GM21381 (cell line): ENCODE results near the gene TAF11.
"Not testable (repeated sequence)": the region's sequence is repeated elsewhere in the genome, so short reads cannot be mapped to it uniquely, and the experiment has no call there.

ENCODE experiments used
- ATAC-seq: cut with Tn5 transposase; IDR thresholded peaks from one replicate; pipeline ENCODE4 v1.9.1; 2021; ENCODE audit warnings: mild to moderate bottlenecking, moderate library complexity; ENCODE audit not compliant: unreplicated experiment

The TAF11 gene, protein sequence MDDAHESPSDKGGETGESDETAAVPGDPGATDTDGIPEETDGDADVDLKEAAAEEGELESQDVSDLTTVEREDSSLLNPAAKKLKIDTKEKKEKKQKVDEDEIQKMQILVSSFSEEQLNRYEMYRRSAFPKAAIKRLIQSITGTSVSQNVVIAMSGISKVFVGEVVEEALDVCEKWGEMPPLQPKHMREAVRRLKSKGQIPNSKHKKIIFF

DNA sequence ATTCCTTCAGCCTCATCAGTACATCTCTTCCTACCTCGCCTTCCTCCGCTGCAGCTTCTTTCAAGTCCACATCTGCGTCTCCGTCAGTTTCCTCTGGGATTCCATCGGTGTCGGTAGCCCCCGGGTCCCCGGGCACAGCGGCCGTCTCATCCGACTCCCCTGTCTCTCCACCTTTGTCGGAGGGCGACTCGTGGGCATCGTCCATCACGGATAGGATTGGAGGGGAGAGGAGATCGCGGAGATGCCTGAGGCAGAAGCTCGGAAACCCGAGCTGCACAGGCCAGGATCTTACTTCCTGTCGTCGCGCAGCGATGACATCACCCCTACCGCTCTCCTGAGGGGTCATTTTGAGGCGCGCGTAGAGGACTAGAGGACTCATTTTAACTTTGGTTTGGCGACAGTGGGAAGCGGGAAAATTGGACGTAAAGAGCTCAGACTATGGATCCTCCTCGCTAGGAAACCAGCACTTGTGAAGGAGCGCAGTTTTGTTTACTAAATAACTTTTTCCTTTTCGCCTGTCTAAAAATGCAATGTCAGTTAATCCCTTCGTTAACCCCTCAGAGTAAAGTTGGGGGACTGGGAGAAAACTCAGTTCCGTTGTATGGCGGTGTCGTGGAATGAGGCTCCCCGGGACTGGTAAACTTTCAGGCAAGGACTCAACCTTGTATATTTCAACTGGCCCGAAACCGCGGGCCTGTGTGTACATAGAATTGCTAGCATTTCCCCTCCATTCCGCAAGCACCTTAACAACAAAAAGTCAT is at the start of gene TAF11:
Gene TAF11, minus strand, starts transcription at position 290 of the 761 bp plus-strand sequence. Its CDS starts 85 bp downstream, at position 205.
- peak; percentile 75 for ATAC-seq

DNA sequence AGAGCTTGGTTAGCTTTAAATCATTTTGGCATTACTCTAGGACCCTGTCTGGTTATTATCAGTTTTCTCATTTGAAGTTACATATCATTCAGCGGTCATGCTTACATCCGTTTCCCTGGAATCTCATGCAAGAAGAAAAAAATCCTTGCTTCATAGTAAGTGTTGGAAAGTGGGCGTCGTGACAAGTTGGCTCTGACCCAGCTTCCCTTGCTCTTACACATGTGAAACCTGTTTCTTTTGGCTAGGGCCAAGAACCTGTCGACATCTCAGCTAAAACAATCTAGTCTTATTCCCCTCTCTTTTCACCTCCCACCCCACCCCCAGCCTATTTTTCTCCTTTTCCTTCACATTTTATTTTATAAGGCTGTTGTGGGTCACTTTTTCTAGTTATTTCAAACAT is 46.7 kb upstream of the TAF11 start:
- ATAC-seq, result no peak

DNA sequence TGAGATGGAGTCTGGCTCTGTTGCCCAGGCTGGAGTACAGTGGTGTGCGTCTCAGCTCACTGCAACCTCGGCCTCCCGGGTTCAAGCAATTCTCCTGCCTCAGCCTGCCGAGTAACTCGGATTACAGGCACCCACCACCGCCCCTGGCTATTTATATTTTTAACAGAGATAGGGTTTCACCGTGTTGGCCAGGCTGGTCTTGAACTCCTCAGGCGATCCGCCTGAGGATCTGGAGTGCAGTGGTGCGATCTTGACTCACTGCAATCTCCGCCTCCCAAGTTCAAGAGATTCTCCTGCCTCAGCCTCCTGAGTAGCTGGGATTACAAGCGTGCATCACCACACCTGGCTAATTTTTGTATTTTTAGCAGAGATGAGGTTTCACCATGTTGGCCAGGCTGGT is 44.4 kb upstream of the TAF11 start:
- ATAC-seq, result not testable (repeated sequence)

DNA sequence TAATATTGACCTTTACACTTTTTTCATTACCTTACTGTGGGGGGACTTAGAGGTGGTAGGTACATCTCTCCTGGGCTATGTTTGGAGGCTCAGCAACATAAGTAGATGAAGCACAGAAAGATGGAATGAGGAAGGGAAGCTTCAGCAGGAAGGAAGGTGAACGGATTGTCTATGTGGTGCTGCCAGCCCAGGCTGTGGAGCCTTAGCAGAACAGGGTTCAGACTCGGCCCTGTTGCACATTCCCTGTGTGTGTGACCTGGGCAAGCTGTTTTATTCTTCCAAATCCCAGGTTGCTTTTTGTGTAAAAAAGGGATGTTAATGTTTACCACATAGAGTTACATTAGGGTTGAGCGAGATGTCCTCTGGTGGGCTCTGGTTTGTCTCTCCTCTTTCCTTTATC is 42.4 kb upstream of the TAF11 start:
- ATAC-seq, result no peak

DNA sequence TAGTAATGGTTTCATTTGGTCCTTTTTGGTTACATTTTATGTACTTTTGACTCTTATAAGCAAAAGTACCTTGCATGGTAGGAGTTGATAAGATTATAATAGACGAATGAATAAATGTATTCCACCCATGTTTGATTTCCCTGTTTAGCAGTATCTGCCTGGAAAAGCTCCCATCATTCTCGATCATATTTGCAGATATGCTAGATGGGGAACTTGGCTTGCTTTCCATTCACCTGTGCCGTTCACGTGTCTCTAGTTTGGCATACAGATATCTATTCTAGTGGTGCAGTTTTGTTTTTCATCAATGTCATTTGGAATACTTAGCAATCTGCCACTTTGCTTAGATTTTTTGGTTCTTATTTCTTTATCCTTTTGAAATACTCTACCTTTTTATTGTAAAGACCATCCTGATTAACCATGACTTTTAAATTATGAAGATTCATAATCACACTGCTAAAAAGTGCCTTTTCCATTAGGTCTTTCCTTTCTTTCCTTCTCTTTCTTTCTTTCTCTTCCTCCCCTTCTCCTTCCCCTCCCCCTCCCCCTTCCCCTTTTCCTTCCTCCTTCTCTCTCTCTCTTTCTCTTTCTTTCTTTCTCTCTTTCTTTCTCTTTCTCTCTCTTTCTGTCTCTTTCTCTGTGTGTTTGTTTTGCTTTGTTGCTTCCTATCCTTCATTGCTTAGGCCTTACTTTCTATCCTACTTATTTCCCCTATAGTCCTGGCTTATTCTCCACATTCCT is 41.6 kb upstream of the TAF11 start:
- ATAC-seq, result no peak

DNA sequence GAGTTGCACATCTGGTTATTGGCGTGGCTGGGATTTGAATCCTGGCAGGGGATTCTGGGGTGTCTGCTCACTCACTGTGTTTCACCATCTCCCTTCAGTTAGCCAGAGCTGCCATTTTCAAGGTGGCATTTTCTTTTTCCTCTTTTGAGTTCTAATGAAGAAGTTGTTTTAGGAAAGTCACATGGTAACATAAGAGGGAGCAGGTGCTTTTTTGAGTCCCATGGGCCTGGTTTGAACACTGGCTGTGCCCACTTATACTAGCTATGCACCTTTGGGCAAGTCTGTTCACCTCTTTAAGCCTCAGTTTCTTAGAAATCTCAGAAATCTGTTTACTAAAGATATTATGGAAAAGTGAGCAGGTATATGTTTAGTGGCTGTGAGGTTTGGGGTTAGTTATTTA is 40.9 kb upstream of the TAF11 start:
- no peak for ATAC-seq

DNA sequence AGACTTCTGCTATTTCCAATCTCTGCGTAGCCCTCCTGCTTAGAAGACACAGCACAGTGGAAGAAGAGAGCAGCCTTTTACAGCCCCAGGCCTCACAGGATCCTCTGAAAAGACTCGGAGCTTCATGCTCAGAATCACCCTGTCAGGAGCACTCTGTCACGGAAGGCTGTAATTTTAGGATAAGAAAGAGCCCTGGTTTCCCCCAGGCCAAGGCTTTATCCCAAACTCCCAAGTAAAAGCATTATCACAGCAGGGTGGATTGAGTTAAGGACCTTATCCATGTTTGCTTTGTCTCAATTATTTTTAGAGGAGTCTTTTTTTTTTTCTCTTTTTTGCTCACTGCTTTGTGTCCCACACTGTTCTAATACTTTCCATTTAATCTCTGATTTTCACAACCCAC is 40.4 kb upstream of the TAF11 start:
- ATAC-seq, result no peak

DNA sequence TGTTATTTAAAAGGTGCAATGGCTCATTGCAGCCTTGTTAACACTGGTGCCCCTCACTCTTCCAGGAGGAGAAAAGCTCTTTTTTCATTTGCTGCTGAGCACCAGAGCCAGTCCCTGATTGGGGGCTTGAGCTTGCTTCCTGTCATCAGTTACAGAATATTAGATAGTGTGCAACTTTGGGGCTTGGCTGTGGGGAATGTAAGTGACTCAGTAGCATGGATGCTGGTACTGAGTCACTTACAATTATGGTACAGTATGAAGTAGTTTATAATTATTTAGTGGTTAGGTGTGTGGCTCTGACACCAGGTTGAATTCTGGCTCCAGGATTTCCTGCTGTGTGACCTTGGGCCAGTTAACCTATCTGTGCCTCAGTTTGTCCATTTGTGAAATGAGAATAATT is 38.8 kb upstream of the TAF11 start:
- no peak for ATAC-seq

DNA sequence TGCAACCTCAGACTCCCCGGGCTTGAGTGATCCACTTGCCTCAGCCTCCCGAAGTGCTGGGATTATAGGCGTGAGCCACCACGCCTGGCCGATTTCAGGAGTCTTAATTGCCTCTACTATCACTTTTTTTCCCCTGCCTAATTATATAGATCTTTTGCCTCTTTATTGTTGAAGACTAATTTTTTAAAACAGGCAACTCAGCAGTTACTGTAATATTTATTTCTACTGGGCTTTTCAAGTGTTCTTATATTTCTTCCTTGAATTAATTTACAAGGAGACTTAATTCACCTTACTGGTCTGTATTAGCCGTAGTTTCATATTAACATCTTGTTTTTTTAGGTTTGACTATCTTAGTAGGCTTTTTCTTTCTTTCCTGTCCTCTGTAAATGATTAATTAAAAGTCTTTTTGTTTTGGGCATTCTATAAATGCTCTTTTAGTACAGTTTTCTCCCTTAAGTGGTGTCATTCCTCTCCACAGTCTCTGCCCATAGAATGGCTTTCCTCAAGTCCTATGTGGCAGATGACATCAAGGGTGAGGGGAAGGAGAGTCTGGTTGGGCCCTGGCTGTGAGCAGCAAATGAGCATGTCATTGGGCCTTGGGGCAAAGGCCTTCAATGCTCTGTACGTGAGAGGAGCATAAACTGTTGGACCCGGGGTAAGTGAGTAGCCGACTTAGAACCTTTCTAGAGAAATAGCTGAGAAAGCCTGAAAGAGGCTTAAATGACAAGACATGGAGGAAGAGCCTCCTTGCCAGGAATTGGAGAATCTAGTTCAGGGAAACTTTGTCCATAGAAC is 37.2 kb upstream of the TAF11 start:
- ATAC-seq, result no peak

DNA sequence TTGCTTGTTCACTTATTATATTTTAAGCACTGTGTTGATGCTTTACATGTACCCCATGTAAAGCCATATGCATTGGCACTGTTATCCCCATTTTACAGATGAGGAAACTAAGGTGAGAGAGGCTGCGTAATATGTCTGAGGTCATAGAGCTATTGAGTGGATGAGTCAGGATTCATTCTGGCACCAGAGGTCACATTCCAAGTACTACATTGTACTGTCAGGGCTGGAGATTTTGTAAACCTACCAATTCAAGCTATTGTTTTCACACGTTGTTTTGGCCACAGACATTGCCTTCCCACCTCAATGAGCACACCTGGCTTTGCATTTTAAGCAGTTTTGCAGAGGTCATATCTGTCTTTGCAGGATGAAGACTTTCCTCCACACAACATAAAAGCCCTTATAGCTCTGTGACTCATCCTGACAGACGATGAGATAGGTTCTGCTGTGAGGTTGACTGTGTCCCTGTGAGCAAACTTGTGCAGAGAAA is 34.4 kb upstream of the TAF11 start:
- ATAC-seq, result no peak

DNA sequence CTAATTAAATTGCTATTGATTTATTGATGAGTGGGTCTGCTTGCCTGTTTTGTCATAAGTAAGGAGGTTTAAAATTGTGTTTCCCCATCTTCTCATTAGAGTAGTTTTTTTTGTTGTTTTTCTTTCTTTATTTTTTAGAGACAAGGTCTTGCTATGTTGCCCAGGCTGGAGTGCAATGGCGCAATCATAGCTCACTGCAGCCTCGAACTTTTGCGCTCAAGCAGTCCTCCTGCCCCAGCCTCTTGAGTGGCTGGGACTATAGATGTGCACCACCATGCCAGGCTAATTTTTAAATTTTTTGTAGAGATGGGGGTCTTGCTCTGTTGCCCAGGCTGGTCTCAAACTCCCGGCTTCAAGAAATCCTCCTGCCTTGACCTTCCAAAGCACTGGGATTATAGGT is 32.3 kb upstream of the TAF11 start:
- no peak for ATAC-seq

DNA sequence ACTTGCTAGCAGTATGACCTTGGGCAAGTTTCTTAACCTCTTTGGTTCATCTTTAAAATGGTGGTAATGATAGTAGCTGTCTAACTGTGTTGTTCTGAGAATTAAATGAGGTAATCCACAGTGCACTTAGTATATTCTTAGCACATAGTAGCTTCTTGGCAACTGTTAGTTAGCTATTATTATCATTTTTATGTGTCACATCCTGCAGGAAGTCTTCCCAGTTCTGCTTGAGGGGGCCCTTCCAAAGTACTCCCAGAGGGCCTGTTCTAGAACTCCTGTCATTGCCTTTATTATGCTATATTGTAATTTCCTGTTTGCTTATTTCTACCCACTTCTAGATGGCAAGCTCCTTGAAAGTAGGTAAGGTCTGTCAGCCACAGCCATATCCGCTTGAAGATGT is 31.8 kb upstream of the TAF11 start:
- no peak for ATAC-seq

DNA sequence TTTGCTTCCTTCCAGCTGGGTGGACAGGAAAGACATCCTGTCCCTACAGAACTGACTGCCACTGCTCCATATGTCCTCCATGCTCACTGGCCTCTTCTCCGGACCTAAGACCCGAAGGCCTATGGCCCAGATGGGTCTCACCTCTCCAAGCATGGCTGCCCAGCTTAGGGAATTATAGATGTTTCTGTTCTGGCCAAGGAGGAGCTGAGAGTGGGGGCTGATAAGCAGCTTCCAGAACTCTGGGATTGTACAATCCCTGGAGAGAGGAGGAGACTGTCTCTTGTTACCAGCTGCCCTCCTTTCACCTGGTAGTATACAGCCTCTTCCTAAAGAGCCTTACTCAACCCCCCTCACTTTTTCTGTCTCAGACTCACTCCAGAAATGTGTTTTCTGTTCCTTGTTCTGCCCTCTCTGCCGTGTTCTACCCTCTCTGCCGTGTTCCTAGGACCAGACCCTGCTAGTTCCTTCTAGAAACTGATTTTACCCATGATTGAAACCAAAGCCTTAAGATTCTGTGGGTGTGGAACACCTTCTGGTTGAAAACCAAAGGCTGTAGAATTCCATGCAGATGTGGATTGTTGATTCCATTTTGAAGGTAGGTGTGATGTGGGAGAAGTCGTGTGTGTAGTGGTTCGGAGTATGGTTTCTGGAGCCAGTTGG is 29.9 kb upstream of the TAF11 start:
- no peak for ATAC-seq

DNA sequence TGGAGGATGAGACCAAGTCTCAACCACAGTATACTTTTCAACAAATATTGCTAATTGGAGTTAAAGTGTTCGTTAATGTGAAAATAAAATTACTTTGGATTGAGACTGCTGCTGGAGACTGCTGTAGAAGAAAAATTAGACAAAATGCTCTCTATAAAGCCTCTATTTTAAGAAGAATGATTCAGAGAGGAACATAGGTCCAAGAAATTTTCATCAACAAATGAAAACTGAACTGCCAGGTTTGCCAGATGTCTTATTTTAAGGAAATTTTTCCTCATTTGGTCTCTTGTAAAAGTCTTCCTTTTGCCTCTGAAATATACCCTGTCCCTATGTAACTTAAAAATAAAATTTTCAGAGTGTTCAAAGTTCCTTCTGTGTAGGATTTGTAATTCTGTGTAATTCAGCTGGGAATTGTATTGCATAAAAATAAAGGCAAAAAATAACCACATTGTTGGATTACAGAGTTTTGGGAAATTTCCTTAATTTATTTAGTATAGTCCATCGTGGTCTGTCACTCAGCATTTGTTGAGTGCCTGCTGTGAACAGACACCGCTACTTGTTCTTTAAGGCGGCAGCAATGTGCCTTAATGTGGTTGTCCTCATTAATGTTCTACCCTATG is 28.6 kb upstream of the TAF11 start:
- ATAC-seq, result no peak

DNA sequence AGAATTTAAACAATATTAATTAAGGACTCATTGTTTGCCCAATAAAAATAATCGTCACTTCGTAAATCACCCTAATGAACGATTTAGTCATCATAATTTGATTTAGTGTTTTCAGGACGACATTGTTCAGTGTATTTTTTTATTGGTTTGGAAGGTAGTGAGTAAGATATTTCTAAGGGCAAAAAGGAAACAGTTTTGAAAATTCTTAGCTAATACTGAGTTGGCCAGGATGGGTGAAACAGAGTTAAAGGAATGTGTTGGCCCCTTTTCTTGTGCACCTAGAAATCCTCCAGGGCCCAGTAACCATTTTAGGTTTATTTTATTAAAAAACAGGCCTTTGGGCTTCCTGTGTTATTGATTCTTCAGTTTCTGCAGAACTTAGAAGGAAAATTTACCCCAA is 26.5 kb upstream of the TAF11 start:
- ATAC-seq, result no peak

DNA sequence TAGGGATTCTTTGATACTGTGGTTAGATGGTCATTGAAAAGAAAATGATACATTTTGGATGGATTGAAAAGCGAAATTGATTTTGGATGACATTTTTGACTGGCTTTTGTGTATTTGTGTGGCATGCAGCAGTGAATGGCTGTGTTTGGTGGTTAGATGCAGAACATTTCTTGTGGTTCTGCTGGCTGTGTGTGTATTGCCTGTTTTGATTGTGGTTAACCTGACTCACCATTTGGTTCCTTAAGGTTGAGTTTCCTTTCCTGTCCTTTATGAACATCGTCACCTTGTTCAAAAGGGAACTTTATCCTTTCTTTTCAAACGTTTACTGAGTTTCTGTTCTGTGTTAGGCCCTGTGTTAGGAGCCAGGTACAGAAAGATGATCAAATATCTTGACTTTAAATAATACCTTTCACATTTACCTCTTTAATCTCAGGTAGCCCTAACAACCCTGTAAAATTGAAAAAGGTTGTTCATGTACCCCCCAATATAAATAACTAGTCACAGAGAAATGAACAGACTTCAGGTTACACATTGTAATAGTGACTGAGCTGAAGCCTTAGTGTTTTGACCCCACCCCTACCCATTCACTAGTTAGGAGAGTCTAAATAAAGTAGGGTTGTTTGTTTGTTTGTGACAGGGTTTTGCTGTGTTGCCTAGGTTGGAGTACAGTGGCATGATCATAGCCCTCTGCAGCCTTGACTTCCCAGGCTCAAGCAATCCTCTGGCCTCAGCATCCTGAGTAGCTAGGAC is 25.0 kb upstream of the TAF11 start:
- ATAC-seq, result peak; percentile 88

DNA sequence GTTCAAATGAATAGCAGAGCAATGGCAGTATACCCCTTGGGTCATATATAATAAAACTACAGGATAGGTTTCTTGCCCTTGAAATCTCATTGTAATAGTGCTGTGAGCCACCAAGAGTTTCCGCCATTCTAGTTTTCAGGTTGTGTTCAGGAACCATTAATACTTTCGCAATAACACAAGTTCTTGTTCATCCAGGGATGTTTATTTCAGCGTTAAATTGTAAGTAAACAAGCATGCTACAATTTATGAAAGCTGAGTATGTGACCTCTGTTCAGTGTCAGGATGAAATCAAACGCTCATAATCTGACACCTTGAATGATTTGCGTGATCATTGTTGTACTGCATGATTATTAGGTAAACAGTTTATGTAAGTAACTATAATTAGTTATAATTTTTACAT is 24.0 kb upstream of the TAF11 start:
- ATAC-seq, result no peak

DNA sequence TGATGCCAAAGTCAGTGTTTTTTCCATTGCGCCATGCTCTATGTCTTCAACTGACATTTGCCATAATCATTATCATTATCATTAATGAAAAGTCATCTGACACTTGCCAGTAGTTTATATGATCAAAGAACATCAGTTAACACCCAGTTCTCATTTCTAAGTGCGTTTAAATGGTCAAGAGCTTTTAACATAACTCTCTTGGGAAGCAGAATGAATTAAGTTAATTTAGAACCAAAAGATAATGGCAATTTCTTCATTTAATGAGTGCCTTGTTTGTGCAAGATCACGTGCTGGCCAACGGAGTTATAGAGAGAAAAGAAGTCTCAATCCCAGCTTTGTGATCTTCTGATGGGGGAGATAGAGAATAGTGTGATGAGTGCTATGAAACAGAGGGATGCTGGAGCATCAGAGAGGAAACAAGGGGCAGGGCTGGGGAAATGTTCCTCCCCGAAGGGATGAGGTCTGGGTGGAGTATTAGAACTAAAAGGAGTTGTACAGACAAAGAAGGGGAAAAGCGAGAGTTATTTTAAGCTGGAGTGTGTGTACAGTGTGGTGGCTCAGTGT is 21.6 kb upstream of the TAF11 start:
- no peak for ATAC-seq

DNA sequence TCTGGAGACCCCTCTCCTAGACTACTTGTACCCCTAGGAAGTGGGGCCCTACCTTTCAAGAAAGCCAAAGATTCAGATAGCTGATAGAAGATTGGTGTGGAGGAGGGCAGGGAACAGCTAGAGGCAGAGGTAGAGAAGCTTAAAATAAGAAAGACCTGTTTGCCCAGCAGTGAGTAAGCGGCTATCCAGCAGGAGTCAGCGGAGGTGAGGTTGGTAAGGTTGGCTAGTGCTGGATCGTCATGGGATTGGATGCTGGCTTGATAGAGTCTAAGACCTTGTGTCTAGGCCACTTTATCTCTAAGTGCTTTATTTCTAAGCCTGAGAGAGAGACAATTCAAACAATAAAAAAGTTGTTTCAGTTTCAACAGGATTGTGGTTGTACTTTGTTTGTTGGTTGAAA is 20.4 kb upstream of the TAF11 start:
- ATAC-seq, result no peak
